Sigmoid colon (tissue), 7 donors: ENCODE data around the gene RPTN. TPM values are rescaled to one million over a fixed set of nuclear protein-coding genes. Genes with fewer than 3 reads are reported as not detected.

Experiments used
- DNase-seq: peaks from one replicate; pipeline ENCODE4 v3.0.0-alpha.2; 2019
- H3K27ac ChIP-seq, 4 donors: fragments of 200-600 bp; sonication (generic); one replicate each; pipeline ENCODE4 v1.5.1; 2016 to 2019; ENCODE audit warnings: mild to moderate bottlenecking in 1 of 4
- H3K27me3 ChIP-seq, 3 donors: fragments of 200-600 bp; sonication (generic); one replicate each; pipeline ENCODE4 v1.5.1; 2019; ENCODE audit warnings: mild to moderate bottlenecking in 1 of 3
- H3K36me3 ChIP-seq, 4 donors: fragments of 200-600 bp; sonication (generic); one replicate each; pipeline ENCODE4 v1.5.1; 2016 to 2019
- H3K4me1 ChIP-seq, 4 donors: fragments of 200-600 bp; sonication (generic); one replicate each; pipeline ENCODE4 v1.5.1; 2017 to 2019
- H3K4me3 ChIP-seq, 4 donors: fragments of 200-600 bp; sonication (generic); one replicate each; pipeline ENCODE4 v1.5.1; 2017 to 2019; ENCODE audit warnings: mild to moderate bottlenecking in 2 of 4, moderate library complexity in 1 of 4
- H3K9me3 ChIP-seq, 4 donors: fragments of 200-600 bp in 3 of 4; sonication (generic) in 3 of 4; one replicate each; pipeline versions ENCODE4 v1.5.1 to v1.6.1; 2013 to 2019
- EP300 ChIP-seq, 4 donors: sonication (generic); formaldehyde crosslinking; IDR thresholded peaks; one replicate each; pipeline ENCODE4 v1.6.1; 2017; ENCODE audit warnings: antibody characterized with exemption in 4 of 4
- POLR2A ChIP-seq, 2 donors: fragments of 450-650 bp; IDR thresholded peaks; one replicate each; pipeline ENCODE4 v1.6.1; 2016; ENCODE audit warnings: antibody characterized with exemption in 2 of 2, mild to moderate bottlenecking in 2 of 2, moderate library complexity in 2 of 2
- POLR2AphosphoS5 ChIP-seq, 4 donors: sonication (generic); formaldehyde crosslinking; IDR thresholded peaks; one replicate each; pipeline ENCODE4 v1.6.1; 2017; ENCODE audit warnings: antibody characterized with exemption in 4 of 4
- WGBS, 2 donors: extraction: QIAGEN DNeasy Blood & Tissue Kit; methylation state at CpG; one replicate each; pipeline ENCODE4 v1.1.7; 2013; 5-methylcytosine and 5-hydroxymethylcytosine counted together
- intact Hi-C: fragments of 100-400 bp; cut with DNase I; formaldehyde crosslinking; loops from one replicate; pipeline ENCODE4 v1.15.1; 2023
- polyA plus RNA-seq, 3 donors: library from polyadenylated mRNA; stranded (reverse); fragments of 200-250 nt; gene quantifications; one replicate each; pipeline ENCODE4 v1.2.3, GENCODE V29; 2013
- total RNA-seq, 4 donors: library from RNA; depleted of rRNA; stranded (reverse); fragments of >200 nt; gene quantifications; one replicate each; pipeline ENCODE4 v1.1.0, GENCODE V29; 2016
- TF ChIP-seq, protein P1 (sequence below), 4 experiments: fragments of 450-650 bp in 3 of 4; fragments of 200-600 bp in 1 of 4; IDR thresholded peaks; one replicate each; pipeline ENCODE4 v1.5.1; 2016 to 2019; ENCODE audit warnings: antibody characterized with exemption in 4 of 4, mild to moderate bottlenecking in 3 of 4, moderate library complexity in 2 of 4
- donor health status: healthy with polysubstance abuse.
- donor health status: Bipolar disorder and iron deficiency.
- donor health status: healthy.

Gene RPTN
- total and polyA plus RNA-seq, 7 donors: not detected

GRCh38 chr1:152104854-152105253 lies 54.2 kb downstream of the RPTN start:
- Histone ChIP-seq H3K27ac (no peak overlapping the region), H3K4me3 (no peak overlapping the region), H3K4me1 (peaks cover 0 to 15% (median 10%) of the 10 kb centered on the region in 4 donors), H3K36me3 (no peaks in the 10 kb centered on the region), H3K27me3 (peaks cover 39 to 98% (median 71%) of the 10 kb centered on the region in 3 donors), H3K9me3 (peaks cover 0 to 13% (median 1%) of the 10 kb centered on the region in 4 donors)
- intact Hi-C loops: no loop called here
- DNase-seq: no peak
- WGBS, 2 donors: 47 to 55% methylated on average over 2 of the region's 2 CpGs
- TF ChIP-seq POLR2A (IDR thresholded peaks at IDR 0.05) (no peak), POLR2AphosphoS5 (IDR thresholded peaks at IDR 0.05) (no peak), EP300 (IDR thresholded peaks at IDR 0.05) (no peak)
- TF ChIP-seq, protein P1, sequence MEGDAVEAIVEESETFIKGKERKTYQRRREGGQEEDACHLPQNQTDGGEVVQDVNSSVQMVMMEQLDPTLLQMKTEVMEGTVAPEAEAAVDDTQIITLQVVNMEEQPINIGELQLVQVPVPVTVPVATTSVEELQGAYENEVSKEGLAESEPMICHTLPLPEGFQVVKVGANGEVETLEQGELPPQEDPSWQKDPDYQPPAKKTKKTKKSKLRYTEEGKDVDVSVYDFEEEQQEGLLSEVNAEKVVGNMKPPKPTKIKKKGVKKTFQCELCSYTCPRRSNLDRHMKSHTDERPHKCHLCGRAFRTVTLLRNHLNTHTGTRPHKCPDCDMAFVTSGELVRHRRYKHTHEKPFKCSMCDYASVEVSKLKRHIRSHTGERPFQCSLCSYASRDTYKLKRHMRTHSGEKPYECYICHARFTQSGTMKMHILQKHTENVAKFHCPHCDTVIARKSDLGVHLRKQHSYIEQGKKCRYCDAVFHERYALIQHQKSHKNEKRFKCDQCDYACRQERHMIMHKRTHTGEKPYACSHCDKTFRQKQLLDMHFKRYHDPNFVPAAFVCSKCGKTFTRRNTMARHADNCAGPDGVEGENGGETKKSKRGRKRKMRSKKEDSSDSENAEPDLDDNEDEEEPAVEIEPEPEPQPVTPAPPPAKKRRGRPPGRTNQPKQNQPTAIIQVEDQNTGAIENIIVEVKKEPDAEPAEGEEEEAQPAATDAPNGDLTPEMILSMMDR (IDR thresholded peaks at IDR 0.05): no peak

Other genes with a start within 250 kb of the RPTN start
- 10 to 100 TPM; 16.1 to 21.9 (median 17.3) TPM for gene THEM4, start 249.7 kb downstream of the RPTN start, total RNA-seq
- gene THEM4, start 249.7 kb downstream of the RPTN start, polyA plus RNA-seq: 10 to 100 TPM in 1 of 3 donors, 1 to 10 TPM in 2; 4.9 to 13.5 (median 5.4) TPM
- gene S100A10, start 165.4 kb downstream of the RPTN start, total RNA-seq: 10 to 100 TPM; 20.2 to 57.9 (median 43.0) TPM
- gene S100A10, start 165.4 kb downstream of the RPTN start, polyA plus RNA-seq: 1,000 to 10,000 TPM; 1,087 to 1,816 (median 1,723) TPM
- gene S100A11, start 122.2 kb downstream of the RPTN start, total RNA-seq: 100 to 1,000 TPM in 3 of 4 donors, 10 to 100 TPM in 1; 92.6 to 156 (median 109) TPM
- 100 to 1,000 TPM; 371 to 633 (median 478) TPM for gene S100A11, start 122.2 kb downstream of the RPTN start, polyA plus RNA-seq
- gene TCHHL1, start 70.2 kb downstream of the RPTN start, total RNA-seq: not detected
- gene TCHHL1, start 70.2 kb downstream of the RPTN start, polyA plus RNA-seq: not detected
- under 1 TPM in 3 of 4 donors, not detected in 1; under 0.01 to 0.28 (median 0.16) TPM for gene TCHH, start 43.8 kb downstream of the RPTN start, total RNA-seq
- under 1 TPM in 1 of 3 donors, not detected in 2; 0.10 TPM for gene TCHH, start 43.8 kb downstream of the RPTN start, polyA plus RNA-seq
- not detected for gene HRNR, start 65.0 kb upstream of the RPTN start, total RNA-seq
- under 1 TPM in 1 of 3 donors, not detected in 2; under 0.01 TPM for gene HRNR, start 65.0 kb upstream of the RPTN start, polyA plus RNA-seq
- gene FLG, start 166.0 kb upstream of the RPTN start, total RNA-seq: not detected
- gene FLG, start 166.0 kb upstream of the RPTN start, polyA plus RNA-seq: under 1 TPM in 2 of 3 donors, not detected in 1; under 0.01 to 0.01 TPM
- gene FLG2, start 200.8 kb upstream of the RPTN start, total RNA-seq: not detected
- not detected for gene FLG2, start 200.8 kb upstream of the RPTN start, polyA plus RNA-seq